Measurements from ENCODE around the gene ASXL1. TPM values are rescaled to one million over a fixed set of nuclear protein-coding genes. Genes with fewer than 3 reads are reported as not detected.

Gene ASXL1
- total RNA-seq, 1 experiment from 2014 or later, result 69.9 TPM

- no peak for TF ChIP-seq CTCF (IDR thresholded peaks at IDR 0.05; ENCODE audit: unreplicated experiment)
- H3K36me3 Mint-ChIP-seq (ENCODE audit: insufficient read depth, unreplicated experiment), result peaks cover 68% of the 10 kb centered on the region
- POLR2A ChIA-PET, result interaction anchor here (1.1 kb wide), 2 partner anchors 17 to 429 kb away, joined by 3 read pairs; no protein-coding TSS in a partner anchor
- no peak for DNase-seq (ENCODE audit: unreplicated experiment)
- H3K9me3 Mint-ChIP-seq (ENCODE audit: unreplicated experiment), result no peaks in the 10 kb centered on the region
- peaks cover 5% of the 10 kb centered on the region for H3K4me1 Mint-ChIP-seq (ENCODE audit: insufficient read depth, unreplicated experiment)
- no peaks in the 10 kb centered on the region for H3K27me3 Mint-ChIP-seq (ENCODE audit: insufficient read depth, unreplicated experiment)
- no peak overlapping the region for H3K27ac Mint-ChIP-seq (ENCODE audit: low read depth, unreplicated experiment)
- no TSS peak for BruUV-seq (replicated peaks)
- H3K4me3 Mint-ChIP-seq (ENCODE audit: unreplicated experiment), result no peak overlapping the region
- intact Hi-C loops (cut with micrococcal nuclease), result no loop called here
- CTCF ChIA-PET, result interaction anchor here (0.5 to 1.4 kb wide), 5 partner anchors 16 to 790 kb away, joined by 3 to 4 read pairs (median 3); no protein-coding TSS in a partner anchor
Observed at GRCh38 chr20:32441638-32442037, 83.5 kb downstream of the ASXL1 start.

GRCh38 chr20:32442630-32443373 is 84.7 kb downstream of the ASXL1 start:
- ChIA-PET CTCF (interaction anchor here (1.0 kb wide), 1 partner anchor 14 kb away, joined by 4 read pairs; no protein-coding TSS in a partner anchor), POLR2A (interaction anchor here (0.7 kb wide), 1 partner anchor 12 kb away, joined by 3 read pairs; no protein-coding TSS in a partner anchor)
- Mint-ChIP-seq H3K9me3 (ENCODE audit: unreplicated experiment) (no peaks in the 10 kb centered on the region), H3K36me3 (ENCODE audit: insufficient read depth, unreplicated experiment) (peaks cover 56% of the 10 kb centered on the region), H3K27ac (ENCODE audit: low read depth, unreplicated experiment) (no peak overlapping the region), H3K4me1 (ENCODE audit: insufficient read depth, unreplicated experiment) (peaks cover 5% of the 10 kb centered on the region), H3K27me3 (ENCODE audit: insufficient read depth, unreplicated experiment) (no peaks in the 10 kb centered on the region), H3K4me3 (ENCODE audit: unreplicated experiment) (no peak overlapping the region)
- intact Hi-C loops (cut with micrococcal nuclease), result no loop called here
- no TSS peak for BruUV-seq (replicated peaks)
- no peak for TF ChIP-seq CTCF (IDR thresholded peaks at IDR 0.05; ENCODE audit: unreplicated experiment)
- DNase-seq (ENCODE audit: unreplicated experiment), result no peak

GRCh38 chr20:32443386-32443974 is 85.3 kb downstream of the ASXL1 start:
- CTCF ChIA-PET, result interaction anchor here (1.0 kb wide), 1 partner anchor 13 kb away, joined by 4 read pairs; no protein-coding TSS in a partner anchor
- Mint-ChIP-seq H3K27ac (ENCODE audit: low read depth, unreplicated experiment) (no peak overlapping the region), H3K4me1 (ENCODE audit: insufficient read depth, unreplicated experiment) (peaks cover 5% of the 10 kb centered on the region), H3K9me3 (ENCODE audit: unreplicated experiment) (no peaks in the 10 kb centered on the region), H3K27me3 (ENCODE audit: insufficient read depth, unreplicated experiment) (no peaks in the 10 kb centered on the region), H3K4me3 (ENCODE audit: unreplicated experiment) (no peak overlapping the region), H3K36me3 (ENCODE audit: insufficient read depth, unreplicated experiment) (peaks cover 52% of the 10 kb centered on the region)
- DNase-seq (ENCODE audit: unreplicated experiment), result no peak
- no peak for TF ChIP-seq CTCF (IDR thresholded peaks at IDR 0.05; ENCODE audit: unreplicated experiment)
- intact Hi-C loops (cut with micrococcal nuclease), result no loop called here
- no TSS peak for BruUV-seq (replicated peaks)
- POLR2A ChIA-PET, result interaction anchor here (0.5 to 1.2 kb wide), 2 partner anchors 13 to 622 kb away, joined by 3 to 4 read pairs; no protein-coding TSS in a partner anchor
